RWPE1 (cell line): ENCODE data around the gene CHST12.

ENCODE experiments used
- CTCF ChIA-PET: fragments of 350-600 bp; sonication (Branson Sonifier 250); formaldehyde crosslinking; extraction: SDS; loops from one replicate; lab custom pipeline; 2021; lab: Yijun Ruan, JAX
- POLR2A ChIA-PET: fragments of 400-600 bp; formaldehyde crosslinking; extraction: SDS; loops from one replicate; lab custom pipeline; 2020; ENCODE audit warnings: antibody characterized with exemption; ENCODE audit not compliant: low non-redundant PET; lab: Yijun Ruan, JAX
- DNase-seq: peaks from one replicate; pipeline ENCODE4 v3.0.0; 2012; ENCODE audit warnings: low spot score
- H3K27ac ChIP-seq: fragments of 450-650 bp; 2 replicates; pipeline ENCODE4 v1.5.1; 2017
- TF ChIP-seq, protein P1 (sequence below): fragments of 450-650 bp; conservative IDR thresholded peaks from 2 replicates; pipeline ENCODE4 v1.5.1; 2017; ENCODE audit warnings: low read depth, mild to moderate bottlenecking

The CHST12 gene

GRCh38 chr7:2420216-2420933, 17.0 kb downstream of the CHST12 start:
- ChIA-PET CTCF (interaction anchor here (1.3 kb wide), 1 partner anchor 12 kb away, joined by 4 read pairs; no protein-coding TSS in a partner anchor), POLR2A (no interaction called here)
- TF ChIP-seq, protein P1, sequence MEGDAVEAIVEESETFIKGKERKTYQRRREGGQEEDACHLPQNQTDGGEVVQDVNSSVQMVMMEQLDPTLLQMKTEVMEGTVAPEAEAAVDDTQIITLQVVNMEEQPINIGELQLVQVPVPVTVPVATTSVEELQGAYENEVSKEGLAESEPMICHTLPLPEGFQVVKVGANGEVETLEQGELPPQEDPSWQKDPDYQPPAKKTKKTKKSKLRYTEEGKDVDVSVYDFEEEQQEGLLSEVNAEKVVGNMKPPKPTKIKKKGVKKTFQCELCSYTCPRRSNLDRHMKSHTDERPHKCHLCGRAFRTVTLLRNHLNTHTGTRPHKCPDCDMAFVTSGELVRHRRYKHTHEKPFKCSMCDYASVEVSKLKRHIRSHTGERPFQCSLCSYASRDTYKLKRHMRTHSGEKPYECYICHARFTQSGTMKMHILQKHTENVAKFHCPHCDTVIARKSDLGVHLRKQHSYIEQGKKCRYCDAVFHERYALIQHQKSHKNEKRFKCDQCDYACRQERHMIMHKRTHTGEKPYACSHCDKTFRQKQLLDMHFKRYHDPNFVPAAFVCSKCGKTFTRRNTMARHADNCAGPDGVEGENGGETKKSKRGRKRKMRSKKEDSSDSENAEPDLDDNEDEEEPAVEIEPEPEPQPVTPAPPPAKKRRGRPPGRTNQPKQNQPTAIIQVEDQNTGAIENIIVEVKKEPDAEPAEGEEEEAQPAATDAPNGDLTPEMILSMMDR = no peak
- no peak for DNase-seq
- no peak overlapping the region for H3K27ac ChIP-seq

DNA sequence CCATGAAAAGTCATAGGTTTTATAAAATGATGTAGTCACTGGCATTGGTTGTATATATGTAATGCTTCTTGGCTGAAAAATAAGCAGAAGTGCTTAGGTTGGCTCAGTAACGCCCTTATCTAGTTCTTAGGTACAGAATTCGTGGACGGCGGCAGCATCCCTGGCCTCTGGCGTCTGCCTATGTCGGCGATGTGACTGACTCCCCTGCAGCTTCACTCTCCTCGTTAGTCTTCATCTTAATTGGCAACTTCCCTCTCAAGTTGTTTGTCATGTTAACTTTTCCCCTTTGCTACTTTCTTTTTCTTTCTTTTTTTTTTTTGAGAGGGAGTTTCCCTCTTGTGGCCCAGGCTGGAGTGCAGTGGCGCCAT, 18.5 kb downstream of the CHST12 start:
- CTCF ChIA-PET = interaction anchor here (0.7 kb wide), 1 partner anchor 671 kb away, joined by 5 read pairs; no protein-coding TSS in a partner anchor
- TF ChIP-seq, protein P1 = no peak
- no peak for DNase-seq
- POLR2A ChIA-PET = no interaction called here
- no peak overlapping the region for H3K27ac ChIP-seq

- no peak overlapping the region for H3K27ac ChIP-seq
- CTCF ChIA-PET = interaction anchor here (0.5 to 0.9 kb wide), 2 partner anchors 58 to 410 kb away, joined by 3 to 4 read pairs; no protein-coding TSS in a partner anchor
- POLR2A ChIA-PET = no interaction called here
- TF ChIP-seq, protein P1 = no peak
- DNase-seq = no peak
Observed at GRCh38 chr7:2425749-2426148, 22.3 kb downstream of the CHST12 start.

DNA sequence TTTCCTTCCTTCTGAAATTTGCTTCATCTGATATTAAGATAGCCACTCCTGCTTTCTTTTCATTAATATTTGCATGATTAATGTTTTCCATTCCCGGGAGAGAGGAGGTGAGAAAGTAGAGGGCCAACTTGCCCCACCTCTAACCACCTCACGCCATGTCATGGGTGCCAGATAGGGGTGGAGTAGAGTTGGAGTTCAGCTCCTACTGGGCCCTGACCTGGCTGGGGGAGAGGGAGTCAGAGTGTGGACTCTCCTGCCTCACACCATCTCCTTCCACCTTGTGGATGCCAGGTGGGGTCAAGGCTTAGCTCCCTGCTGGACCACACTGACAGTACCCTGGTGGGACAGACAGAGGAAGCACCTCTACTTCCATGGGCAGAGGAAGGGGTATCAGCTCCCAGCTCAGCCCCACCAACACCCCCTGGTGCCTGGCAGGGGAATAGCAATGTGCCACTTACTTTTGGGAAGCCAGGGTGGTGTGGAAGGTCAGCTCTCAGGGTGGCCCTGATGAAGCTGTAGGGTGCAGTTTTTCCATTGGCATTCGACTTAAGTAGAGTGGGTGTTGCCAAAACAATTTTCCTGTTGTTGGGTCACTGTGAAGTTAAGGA, 28.0 kb downstream of the CHST12 start:
- ChIA-PET CTCF (interaction anchor here (0.5 to 1.0 kb wide), 6 partner anchors 11 to 839 kb away, joined by 3 to 4 read pairs (median 4); no protein-coding TSS in a partner anchor), POLR2A (interaction anchor here (0.7 kb wide), 1 partner anchor 38 kb away, joined by 12 read pairs; no protein-coding TSS in a partner anchor)
- no peak overlapping the region for H3K27ac ChIP-seq
- peak; percentile 27 for DNase-seq
- TF ChIP-seq, protein P1 = no peak; the same call in 1 of the 2 replicates

DNA sequence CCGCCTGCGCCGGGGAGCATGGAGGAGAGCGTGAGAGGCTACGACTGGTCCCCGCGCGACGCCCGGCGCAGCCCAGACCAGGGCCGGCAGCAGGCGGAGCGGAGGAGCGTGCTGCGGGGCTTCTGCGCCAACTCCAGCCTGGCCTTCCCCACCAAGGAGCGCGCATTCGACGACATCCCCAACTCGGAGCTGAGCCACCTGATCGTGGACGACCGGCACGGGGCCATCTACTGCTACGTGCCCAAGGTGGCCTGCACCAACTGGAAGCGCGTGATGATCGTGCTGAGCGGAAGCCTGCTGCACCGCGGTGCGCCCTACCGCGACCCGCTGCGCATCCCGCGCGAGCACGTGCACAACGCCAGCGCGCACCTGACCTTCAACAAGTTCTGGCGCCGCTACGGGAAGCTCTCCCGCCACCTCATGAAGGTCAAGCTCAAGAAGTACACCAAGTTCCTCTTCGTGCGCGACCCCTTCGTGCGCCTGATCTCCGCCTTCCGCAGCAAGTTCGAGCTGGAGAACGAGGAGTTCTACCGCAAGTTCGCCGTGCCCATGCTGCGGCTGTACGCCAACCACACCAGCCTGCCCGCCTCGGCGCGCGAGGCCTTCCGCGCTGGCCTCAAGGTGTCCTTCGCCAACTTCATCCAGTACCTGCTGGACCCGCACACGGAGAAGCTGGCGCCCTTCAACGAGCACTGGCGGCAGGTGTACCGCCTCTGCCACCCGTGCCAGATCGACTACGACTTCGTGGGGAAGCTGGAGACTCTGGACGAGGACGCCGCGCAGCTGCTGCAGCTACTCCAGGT, 29.7 kb downstream of the CHST12 start:
- ChIA-PET POLR2A (no interaction called here), CTCF (interaction anchor here (0.6 to 0.7 kb wide), 3 partner anchors 49 to 457 kb away, joined by 3 to 5 read pairs (median 4); no protein-coding TSS in a partner anchor)
- TF ChIP-seq, protein P1 = no peak
- DNase-seq = no peak
- H3K27ac ChIP-seq = no peak overlapping the region
